A673 (cell line): ENCODE measurements around the gene GYS2.

Experiments used
- EZH2 ChIP-seq: fragments of 200-600 bp; sonication (generic); IDR thresholded peaks from 2 replicates; pipeline ENCODE4 v1.6.1; 2017; ENCODE audit warnings: borderline replicate concordance, low read depth, mild to moderate bottlenecking, mixed read lengths, antibody characterized with exemption, low read length; ENCODE audit not compliant: poor library complexity, severe bottlenecking
- TF ChIP-seq, protein P1 (sequence below): fragments of 300-800, 200-600 bp; sonication (generic); conservative IDR thresholded peaks from 2 replicates; pipeline ENCODE4 v1.5.1; 2017; ENCODE audit warnings: low read depth, mild to moderate bottlenecking, antibody characterized with exemption, low read length, moderate library complexity, mixed read lengths

DNA sequence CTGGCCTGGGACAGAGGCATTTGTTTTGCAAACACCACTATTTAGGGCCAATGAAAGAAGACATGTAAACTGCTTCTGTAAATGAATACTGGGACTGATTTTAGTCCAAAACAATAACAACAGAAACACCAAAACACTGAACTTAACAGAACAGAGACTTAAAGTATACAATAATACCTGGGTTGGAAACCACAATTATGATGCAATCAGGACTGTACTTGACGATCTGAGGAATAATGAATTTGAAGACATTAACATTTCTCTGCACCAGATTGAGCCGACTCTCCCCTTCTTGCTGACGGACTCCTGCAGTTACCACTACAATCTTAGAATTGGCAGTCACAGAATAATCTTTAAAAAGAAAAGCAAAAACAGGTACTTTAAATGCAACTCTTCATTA lies 39.1 kb upstream of the GYS2 start:
- no peak for TF ChIP-seq EZH2
- TF ChIP-seq, protein P1, sequence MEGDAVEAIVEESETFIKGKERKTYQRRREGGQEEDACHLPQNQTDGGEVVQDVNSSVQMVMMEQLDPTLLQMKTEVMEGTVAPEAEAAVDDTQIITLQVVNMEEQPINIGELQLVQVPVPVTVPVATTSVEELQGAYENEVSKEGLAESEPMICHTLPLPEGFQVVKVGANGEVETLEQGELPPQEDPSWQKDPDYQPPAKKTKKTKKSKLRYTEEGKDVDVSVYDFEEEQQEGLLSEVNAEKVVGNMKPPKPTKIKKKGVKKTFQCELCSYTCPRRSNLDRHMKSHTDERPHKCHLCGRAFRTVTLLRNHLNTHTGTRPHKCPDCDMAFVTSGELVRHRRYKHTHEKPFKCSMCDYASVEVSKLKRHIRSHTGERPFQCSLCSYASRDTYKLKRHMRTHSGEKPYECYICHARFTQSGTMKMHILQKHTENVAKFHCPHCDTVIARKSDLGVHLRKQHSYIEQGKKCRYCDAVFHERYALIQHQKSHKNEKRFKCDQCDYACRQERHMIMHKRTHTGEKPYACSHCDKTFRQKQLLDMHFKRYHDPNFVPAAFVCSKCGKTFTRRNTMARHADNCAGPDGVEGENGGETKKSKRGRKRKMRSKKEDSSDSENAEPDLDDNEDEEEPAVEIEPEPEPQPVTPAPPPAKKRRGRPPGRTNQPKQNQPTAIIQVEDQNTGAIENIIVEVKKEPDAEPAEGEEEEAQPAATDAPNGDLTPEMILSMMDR = no peak
